ENCODE results near the gene DCDC1.
"Not testable (repeated sequence)": the region's sequence is repeated elsewhere in the genome, so short reads cannot be mapped to it uniquely, and the experiment has no call there.

Gene DCDC1

DNA sequence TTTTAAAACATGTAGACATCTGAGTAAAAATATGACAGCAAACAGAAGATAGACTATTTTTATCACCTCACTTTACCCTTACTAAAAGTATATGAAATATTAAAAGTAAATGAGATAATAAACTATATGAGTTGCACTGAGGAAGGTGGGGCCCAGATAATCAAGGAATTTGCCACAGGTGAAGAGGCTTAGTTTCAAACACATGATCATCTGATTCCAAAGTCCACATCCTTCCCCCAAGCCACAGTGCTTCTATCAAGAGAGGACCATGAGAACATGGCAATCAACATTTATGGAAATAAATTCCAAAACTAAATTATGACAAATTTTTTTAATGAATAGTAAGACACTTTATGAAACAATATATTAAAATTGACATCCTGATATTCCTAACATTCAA, 384.0 kb downstream of the DCDC1 start:
- no peak for ATAC-seq

DNA sequence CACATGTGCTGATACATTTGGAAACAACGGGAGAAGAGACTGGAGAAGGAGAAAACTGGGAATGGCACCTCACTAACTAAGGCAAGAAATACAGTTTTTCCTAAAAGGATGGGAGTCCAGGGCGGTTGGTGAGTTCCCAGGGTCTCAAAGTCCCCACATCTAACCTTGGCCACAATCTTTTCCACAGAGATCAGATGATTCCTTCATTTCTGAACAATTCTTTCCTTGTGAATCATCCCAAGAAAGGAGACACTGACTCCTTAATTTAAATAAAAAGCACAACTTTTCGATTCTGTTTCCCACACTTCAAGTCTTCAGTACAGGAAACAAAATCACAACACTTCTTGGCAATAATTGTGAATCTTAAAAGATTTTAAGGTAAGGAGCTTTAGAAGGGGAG, 384.7 kb downstream of the DCDC1 start:
- no peak for ATAC-seq

DNA sequence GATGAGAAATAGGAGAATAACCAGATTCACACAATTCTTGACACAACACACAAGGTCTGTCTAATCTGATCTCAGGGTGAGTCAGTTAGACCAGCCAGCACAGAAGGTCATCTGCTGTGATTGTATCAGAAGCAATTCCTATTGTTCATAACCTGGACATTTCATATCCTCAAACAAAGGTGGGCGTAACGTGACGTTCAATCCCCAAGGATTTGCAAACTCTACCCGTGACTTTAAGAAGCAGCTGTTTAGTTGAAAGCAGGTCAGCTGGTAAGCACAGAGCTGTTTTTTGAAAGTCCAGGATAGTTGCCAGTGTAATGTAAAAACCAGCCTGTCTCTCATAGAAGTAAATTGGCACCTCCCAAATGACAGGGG, 385.1 kb downstream of the DCDC1 start:
- no peak for ATAC-seq

DNA sequence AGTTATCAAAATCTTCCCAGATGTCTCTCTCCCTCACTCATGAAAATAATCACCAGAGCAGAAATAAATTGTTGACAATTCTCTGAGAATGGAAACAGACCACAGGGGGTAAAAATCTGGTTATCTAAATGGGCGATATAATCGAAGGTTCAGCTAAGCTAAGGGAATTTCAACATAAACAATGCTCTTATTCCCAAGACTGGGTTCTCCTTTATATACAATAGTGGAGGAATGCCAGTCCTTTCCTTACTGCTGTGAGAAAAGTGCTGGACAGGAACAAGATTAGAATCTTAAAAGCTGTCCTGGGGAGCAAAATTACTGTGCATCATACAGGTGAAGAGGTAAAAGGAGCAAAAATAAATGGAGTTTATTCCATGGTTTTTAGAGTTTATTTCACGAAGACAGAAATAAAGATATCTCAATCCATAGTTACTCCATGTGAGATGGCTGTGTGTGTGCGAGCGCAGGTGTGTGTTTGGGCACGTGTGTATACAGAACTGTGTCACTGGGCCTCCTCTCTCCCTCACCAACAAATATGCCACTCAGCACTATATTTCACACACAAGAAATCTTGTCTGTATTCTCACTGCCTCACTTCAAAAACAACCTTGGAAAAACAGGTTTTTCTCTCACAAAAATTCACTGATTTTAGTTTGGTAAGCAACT, 385.6 kb downstream of the DCDC1 start:
- no peak for ATAC-seq

DNA sequence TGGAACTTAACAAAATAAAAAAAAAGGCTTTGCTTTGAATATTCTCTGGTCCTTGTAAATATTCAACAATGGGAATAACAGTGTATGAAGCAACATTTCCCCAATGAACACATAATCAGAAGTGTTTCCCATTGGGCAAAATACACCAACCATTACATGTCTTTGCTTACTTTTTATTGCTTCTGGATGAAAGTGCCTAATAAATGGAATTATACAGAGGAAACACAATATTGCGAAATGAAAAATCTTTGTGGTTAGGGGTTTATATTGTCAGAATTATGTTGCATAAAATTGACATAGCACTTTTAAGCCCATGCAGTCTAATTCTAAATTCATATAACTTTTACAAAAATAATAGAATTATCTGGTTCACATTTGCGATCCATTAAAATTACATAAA, 386.4 kb downstream of the DCDC1 start:
- ATAC-seq, result no peak

DNA sequence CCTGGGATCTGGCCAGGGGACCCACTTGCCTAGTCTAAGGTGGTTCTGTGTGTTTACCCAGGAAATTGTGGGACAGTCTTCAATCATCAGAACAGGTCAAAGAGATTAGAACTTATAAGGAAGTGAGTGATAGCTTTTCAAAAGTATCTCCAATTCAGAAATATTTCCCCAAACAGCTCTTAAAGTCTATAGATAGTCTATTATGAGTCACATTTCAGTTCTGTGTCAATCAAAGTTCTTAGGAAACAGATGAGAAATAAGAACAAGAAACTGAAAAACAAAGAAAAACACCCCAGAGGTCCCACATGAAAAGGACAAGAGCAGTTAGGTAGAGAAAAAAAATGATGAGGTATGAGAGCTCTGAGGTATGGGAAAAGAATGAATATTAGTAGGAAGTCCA, 402.0 kb downstream of the DCDC1 start:
- ATAC-seq, result no peak

DNA sequence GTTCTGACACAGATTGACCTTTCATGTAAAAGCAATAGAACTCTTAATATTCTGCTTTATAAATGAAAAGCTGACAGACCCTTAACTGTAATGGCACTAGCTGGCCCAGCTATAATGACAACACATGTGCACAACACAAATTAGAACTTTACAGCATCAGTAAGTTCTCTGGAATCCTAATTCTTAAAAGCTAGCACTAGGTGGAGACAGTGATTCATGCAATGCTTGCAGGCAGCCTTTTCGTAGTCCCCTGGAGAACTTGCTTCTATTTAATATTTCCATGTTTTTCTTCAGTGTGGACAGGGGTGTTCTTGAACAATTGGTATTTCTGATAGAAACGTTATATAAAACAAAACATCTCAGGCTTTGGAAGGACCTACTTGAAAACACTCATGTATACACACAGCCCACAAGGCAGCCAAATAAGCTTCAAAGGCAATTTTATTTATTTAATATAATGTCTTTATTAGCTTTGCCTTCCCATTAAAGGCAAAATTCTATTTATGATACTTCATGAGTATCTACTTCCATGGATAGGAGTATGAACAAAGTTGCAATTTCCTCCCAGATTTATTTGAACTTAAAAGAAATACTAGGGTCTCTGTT, 409.0 kb downstream of the DCDC1 start:
- no peak for ATAC-seq

DNA sequence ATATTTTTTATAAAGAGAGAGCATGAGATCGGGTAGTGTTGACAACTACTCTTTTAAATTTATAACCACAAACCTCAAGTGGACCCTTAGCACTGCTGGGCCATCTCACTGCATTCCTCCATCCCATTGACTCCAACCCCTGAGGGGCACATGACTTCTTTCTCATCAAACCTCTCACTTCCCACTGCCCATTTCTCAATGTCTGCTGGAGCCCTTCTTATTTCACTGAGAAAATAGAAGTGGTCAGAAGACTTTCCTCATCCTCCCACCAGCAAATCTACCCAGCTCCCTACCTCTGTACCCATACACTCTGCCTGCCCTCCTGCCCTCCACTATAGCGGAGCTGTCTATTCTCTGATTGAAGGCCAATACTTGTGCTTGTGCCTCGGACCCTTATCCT, 412.8 kb downstream of the DCDC1 start:
- no peak for ATAC-seq

DNA sequence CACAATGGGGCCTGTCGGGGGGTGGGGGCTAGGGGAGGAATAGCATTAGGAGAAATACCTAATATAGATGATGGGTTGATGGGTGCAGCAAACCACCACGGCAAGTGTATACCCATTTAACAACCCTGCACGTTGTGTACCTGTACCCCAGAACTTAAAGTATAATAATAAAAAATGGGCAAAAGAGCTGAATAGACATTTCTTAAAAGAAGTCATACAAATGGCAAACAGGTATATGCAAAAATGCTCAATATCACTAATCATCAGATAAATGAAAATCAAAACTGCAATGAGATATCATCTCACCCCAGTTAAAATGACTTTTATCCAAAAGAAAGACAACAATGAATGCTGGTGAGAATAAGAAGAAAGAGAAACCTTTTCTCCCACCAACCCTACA, 419.7 kb downstream of the DCDC1 start:
- no peak for ATAC-seq

DNA sequence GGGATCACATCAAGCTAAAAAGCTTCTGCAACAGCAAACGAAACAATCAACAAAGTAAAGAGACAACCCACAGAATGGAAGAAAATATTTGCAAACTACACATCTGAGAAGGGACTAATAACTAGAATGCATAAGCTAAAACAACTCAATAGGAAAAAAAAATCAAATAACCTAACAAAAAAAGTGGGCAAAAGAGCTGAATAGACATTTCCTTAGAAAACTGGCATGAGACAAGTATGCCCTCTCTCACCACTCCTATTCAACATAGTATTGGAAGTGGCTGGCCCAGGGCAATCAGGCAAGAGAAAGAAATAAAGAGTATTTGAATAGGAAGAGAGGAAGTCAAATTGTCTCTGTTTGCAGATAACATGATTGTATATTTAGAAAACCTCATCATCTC, 421.8 kb downstream of the DCDC1 start:
- not testable (repeated sequence) for ATAC-seq

DNA sequence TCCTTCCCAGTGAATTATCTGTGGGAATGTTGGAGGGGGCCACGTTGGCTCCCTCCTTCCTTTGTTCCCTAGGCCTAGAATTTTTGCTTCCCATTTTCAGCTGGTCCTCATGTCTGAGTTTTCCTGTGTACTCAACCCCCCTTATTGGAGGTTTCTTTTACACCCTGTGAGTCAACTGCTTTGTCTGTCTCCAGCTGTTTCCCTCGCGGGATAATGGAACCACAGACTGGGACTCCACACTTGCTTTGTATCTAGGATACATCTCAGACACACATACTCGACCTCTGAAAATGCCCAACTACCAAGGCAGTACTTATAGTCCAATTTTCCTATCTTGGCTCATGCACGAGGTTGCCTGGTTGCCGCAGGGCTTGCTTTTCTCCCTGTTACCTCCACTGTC, 430.7 kb downstream of the DCDC1 start:
- no peak for ATAC-seq

DNA sequence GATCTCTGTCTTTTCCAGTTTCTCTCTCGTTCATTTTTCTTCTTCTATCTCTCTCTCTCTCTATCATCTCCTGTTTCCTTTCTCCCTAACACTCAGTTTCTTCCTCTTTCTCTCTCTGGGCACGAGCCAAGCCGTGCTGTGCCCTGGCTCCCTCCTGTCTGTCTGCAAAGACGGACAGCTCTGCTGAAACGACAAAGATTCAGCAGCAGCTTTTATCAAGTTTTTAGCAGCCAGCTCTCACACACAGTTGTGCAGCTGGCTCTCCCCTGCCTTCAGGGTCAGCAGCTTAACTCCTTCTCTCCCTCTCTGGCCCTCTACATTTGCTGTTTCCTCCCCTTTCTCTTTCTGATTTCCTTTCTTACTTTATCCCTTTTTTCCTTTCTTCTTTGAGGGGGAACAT, 431.4 kb downstream of the DCDC1 start:
- no peak for ATAC-seq

DNA sequence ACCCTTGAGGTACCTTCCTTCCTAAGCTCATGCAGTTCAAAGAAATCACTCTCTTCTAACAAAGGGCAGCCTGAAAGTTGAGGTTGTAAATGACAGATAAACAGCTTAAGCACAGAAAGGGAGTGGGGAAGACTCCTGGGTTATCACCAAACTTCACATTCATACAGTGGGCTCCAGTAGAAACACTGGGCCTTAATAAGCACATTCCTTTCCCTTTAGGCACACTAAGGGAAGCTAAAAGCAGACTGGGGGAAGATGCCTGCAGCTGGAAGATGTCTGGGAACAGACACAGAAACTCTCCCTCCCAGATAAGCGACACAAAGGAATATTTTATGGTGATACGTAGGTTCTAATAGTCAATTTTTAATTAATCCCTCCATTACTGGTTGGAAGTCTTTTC, 433.0 kb downstream of the DCDC1 start:
- ATAC-seq, result no peak

DNA sequence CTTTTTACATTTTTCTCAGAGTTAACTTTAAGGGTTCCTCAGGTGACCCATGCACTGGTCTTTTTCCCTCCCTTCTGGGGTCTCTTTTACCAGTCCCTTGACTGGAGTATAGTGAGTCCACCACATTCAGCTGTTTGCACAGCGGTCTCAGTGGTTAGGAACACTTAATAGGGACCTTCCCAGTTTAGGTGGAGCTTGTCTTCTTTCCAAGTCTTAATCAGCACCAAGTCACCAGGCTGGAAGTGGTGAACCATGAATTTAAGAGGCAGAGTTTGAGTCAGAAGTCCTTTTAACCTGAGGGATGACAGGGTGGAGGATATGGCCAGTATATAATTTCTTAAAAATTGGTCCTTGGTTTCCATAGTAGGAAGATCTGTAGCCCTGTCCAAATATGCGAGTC, 433.7 kb downstream of the DCDC1 start:
- ATAC-seq, result no peak

DNA sequence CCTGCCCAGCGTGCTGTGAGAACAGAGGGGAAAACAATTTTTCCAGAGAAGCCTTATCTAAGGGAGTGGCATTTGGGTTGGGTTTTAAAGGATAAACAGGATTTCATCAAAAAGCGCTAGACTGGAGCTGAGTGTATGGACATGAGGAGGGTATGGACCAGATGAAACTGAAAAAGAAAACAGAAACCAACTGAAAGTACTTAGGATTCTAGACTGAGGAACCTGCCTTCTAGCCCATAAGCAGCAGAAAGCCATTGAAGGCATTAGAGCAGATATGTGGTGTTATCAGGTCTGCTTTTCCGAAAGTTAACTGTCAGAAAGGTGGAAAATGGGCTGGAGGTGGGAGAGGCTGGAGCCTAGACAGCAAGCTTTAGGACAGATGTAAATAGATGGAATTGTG, 443.4 kb downstream of the DCDC1 start:
- no peak for ATAC-seq

DNA sequence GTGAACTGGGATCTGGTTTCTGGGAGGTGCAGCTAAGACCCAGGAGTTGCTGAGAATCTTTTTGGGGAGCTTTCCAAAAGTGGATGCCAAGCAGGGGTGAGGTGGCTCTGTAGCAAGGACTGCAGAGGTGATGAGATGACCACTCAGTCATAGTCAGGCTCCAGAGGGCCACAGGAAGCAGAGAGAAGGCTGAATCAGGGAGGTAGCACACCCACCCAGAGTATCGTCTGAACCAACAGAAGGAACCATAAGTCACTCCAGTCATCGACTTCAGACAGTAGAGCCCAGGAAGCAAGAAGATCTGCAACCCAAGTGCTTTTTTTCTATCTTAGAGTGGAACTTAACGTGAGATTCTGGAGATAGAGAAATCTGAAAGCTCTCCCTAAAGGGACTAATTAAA, 447.7 kb downstream of the DCDC1 start:
- ATAC-seq, result no peak

DNA sequence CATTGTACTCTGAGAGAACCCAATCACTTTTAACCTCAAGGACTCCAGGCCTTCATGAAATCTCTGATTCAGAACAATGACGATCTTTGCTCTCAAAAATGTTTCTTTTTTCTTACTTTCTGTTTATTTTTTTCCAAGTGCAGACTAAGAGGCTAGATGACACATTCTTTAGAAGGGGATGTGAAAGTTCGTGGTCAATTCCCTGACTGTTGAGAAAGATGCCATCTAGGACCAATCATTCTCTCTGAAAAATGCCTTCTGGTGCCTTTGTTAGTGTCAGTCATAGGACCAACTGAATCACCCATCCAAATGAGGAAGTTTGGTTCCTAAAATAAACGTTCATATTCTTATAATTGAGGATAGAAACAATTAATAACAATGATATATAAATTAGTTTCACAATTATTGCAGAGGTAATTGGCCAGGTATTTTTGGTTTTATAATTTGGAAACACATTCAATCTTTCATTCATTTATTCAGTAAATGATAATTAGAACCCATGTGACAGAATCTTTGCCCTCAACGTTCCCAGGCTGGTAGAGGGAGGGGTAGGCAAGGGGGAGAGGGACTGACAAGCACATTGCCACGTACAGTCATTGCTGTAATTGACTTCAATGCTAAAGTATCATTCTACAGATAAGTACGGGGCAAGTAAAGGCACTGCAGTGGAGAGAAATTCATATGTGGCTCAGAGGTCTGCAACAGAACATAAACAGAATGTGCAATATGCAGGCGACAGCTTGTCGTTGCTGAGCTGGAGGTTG, 450.0 kb downstream of the DCDC1 start:
- ATAC-seq, result peak in 1 of 2 donors; percentile 27

DNA sequence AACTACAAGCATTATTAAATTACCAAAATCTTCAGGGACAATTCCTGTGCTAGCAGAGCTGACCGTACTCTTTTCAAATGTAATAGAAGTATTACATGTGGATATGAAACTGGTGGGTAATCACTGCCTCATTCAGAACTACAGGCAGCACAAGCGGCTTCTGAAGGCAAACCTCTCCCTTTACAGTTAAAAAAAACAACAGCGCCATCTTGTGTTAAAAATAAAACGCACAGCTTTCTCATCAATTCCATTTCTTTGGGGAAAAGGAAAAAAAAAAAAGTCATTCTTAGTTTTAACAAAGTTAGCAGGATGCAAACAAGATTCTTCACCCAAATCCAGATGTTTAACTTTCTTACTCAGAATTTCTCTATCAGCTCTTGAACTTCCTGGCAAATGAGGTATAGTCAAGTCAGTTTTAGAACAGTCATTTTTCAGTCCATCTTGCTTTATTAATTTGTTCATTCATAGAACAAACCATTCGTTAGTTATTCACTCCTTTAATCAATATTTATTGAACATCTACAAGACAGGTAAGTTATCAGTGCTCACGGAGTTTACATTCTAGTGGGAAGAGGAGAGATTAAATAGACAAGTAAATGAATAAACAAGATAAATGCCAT, 451.6 kb downstream of the DCDC1 start:
- no peak for ATAC-seq

DNA sequence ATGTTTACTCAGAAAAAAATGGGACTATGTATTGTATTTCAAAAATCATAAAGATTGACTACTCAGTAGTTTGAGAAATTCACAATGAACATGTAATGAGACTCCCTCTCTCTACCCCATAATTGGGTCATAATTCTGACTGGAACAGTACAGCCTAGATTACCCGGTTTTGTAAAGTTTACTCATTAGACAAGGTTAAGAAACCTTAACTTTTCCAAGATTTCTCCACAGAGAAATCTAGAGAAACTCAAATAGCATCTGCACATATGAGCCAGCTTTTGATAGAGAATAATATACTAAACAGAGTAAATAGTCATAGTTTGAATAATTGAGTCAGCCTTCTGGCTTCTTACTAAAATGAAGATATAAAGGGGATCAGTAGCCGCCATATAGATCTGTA, 452.3 kb downstream of the DCDC1 start:
- ATAC-seq, result no peak

DNA sequence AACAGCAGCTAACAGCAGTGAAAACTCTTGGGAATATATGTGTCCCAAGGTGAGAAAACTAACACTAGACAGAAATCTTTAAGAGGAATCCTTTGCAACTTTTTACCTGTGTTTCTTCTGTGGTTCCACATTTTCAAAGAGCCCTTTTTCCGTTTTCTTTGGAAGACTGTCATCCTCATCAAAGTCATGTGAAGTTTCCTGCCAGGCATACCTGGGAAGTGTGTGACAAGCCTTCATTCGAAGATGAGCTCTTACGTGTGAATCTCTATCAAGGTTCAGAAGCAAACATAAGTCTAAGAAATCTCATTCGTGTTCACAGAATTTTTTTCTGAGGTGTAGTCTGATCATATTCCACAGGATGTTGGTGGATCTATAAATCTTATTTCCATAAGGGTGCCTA, 452.8 kb downstream of the DCDC1 start:
- ATAC-seq, result no peak

DNA sequence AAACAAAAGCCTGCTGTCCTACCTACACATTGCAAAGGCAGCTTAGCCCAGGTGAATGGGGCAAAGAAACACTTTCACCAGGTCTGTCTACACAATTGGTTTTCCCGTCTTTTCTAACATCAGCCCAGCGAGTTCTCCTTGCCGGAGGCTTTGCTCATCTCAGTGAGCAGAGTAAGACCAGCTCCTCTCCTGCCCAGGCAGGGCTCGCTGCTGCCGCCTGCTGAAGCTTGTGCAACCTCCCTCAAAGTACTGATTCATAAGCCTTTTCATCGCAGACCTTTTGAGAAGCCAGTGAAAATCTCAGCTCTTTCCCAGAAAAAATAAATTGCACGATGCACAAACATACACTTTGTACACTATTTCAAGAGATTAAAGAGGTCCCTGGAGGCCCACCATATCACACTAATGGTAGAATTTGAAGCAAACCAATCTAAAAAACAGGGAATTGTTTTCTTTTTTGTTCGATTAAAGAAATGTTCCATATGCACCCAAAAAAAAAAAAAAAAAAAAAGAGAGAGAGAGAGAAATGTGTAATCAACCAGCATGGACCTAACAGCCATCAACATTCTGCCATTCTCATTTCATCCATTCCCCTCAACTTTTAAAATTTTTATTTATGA, 455.3 kb downstream of the DCDC1 start:
- ATAC-seq, result no peak

DNA sequence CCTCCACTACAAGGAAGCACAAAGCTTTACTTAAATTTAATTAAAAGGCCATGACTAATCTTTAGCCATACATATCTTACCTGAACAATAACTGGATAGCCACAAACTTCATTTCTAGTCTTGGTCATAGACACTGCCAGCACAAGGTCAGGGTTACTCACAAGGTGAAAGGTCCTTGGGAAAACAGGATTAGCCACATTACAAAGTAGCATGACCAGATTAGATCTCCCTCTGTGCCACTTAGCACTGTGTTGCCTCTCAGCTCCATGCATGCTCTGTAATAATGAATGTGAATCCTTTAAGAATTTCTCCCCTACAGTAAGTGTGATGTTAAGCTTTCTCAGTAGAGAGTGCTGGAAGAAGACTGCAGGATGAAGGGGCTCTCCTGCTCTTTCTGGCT, 458.3 kb downstream of the DCDC1 start:
- no peak for ATAC-seq

DNA sequence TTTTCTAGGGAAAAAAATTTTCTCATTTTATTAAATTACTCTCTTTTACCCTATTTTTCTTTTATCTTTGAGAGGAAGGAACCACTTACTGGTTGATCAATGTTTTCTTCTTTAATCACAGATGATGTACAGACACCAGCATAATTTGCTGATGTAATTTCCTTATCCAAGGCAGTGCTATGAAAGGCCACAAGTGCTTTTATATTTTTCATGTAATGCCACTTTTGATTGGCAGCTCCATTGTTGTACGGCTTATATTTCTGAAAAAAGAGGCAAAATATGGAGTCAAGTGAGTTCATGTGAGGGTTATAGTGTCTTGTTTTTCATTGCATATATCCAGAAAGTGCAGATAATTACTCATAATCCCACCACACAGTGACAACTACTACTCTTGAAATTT, 460.7 kb downstream of the DCDC1 start:
- ATAC-seq, result no peak

DNA sequence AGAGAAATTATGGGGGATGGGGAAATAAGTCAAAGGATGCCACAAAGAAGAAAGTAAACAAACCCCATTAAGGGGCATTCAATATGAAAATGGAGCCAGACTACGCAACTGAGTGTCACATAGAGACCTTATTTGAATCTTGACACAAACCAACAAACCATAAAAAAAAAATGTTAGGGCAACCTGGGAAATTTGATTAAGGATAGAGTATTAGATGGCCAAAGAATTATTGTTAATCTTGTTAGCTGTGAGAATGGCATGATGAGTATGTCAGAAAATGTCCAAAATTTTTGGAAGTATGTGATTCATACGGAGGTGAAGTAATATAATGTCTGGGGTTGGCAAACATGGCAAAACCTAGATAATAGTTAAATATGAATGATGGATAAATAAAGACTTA, 461.3 kb downstream of the DCDC1 start:
- ATAC-seq, result no peak
